Measurements from ENCODE around the gene PLA2G6. TPM values are rescaled to one million over a fixed set of nuclear protein-coding genes. Genes with fewer than 3 reads are reported as not detected.

PLA2G6 gene
- total RNA-seq, 1 donor from 2014 or later = 52.4 TPM

GRCh38 chr22:38171927-38172831, 9.5 kb downstream of the PLA2G6 start:
- intact Hi-C loops (cut with DNase I) = no loop called here
- Histone ChIP-seq H3K4me3 (no peak overlapping the region), H3K9me3 (no peaks in the 10 kb centered on the region), H3K36me3 (no peaks in the 10 kb centered on the region), H3K27me3 (no peaks in the 10 kb centered on the region), H3K27ac (peak overlapping the region; percentile 65), H3K4me1 (peaks cover 43% of the 10 kb centered on the region)
- no peak for TF ChIP-seq CTCF (IDR thresholded peaks at IDR 0.05)
- no peak for ATAC-seq
- no peak for DNase-seq

GRCh38 chr22:38170469-38170868, 11.2 kb downstream of the PLA2G6 start:
- intact Hi-C loops (cut with DNase I) = no loop called here
- H3K9me3 ChIP-seq = no peaks in the 10 kb centered on the region
- peaks cover 28% of the 10 kb centered on the region for H3K4me1 ChIP-seq
- H3K4me3 ChIP-seq = no peak overlapping the region
- H3K36me3 ChIP-seq = no peaks in the 10 kb centered on the region
- TF ChIP-seq CTCF (IDR thresholded peaks at IDR 0.05) = no peak
- no peak overlapping the region for H3K27ac ChIP-seq
- ATAC-seq (no peak), DNase-seq (no peak)
- H3K27me3 ChIP-seq = no peaks in the 10 kb centered on the region

- no peak overlapping the region for H3K4me3 ChIP-seq
- H3K36me3 ChIP-seq = no peaks in the 10 kb centered on the region
- intact Hi-C loops (cut with DNase I) = no loop called here
- DNase-seq = no peak
- H3K9me3 ChIP-seq = no peaks in the 10 kb centered on the region
- ATAC-seq = no peak
- H3K27ac ChIP-seq = no peak overlapping the region
- H3K27me3 ChIP-seq = no peaks in the 10 kb centered on the region
- TF ChIP-seq CTCF (IDR thresholded peaks at IDR 0.05) = no peak
- peaks cover 23% of the 10 kb centered on the region for H3K4me1 ChIP-seq
These were observed 12.5 kb downstream of the PLA2G6 start for GRCh38 chr22:38169116-38169515.

GRCh38 chr22:38167988-38168407, 13.6 kb downstream of the PLA2G6 start:
- ATAC-seq = peak; percentile 23
- H3K4me3 ChIP-seq = no peak overlapping the region
- no peaks in the 10 kb centered on the region for H3K27me3 ChIP-seq
- no peaks in the 10 kb centered on the region for H3K36me3 ChIP-seq
- no peak overlapping the region for H3K27ac ChIP-seq
- TF ChIP-seq CTCF (IDR thresholded peaks at IDR 0.05) = no peak
- no peak for DNase-seq
- intact Hi-C loops (cut with DNase I) = no loop called here
- peaks cover 16% of the 10 kb centered on the region for H3K4me1 ChIP-seq
- no peaks in the 10 kb centered on the region for H3K9me3 ChIP-seq

GRCh38 chr22:38165922-38166593, 15.6 kb downstream of the PLA2G6 start:
- ATAC-seq (no peak), DNase-seq (no peak)
- Histone ChIP-seq H3K9me3 (no peaks in the 10 kb centered on the region), H3K36me3 (no peaks in the 10 kb centered on the region), H3K27me3 (no peaks in the 10 kb centered on the region), H3K4me3 (no peak overlapping the region), H3K27ac (no peak overlapping the region), H3K4me1 (peaks cover 6% of the 10 kb centered on the region)
- TF ChIP-seq CTCF (IDR thresholded peaks at IDR 0.05) = no peak
- intact Hi-C loops (cut with DNase I) = no loop called here

Measured in upper lobe of right lung (tissue), 1 donor.